ENCODE measurements around the gene PSMB7.

Gene PSMB7

GRCh38 chr9:124369231-124369797 lies 45.9 kb downstream of the PSMB7 start:
- Histone ChIP-seq H3K79me2 (ENCODE audit: insufficient read depth, low read length) (peaks cover 20% of the 10 kb centered on the region; the same call in 1 of the 2 replicates), H3K9ac (ENCODE audit: low read length) (no peak overlapping the region), H2AFZ (ENCODE audit: low read depth, low read length, severe bottlenecking) (no peak overlapping the region), H4K20me1 (ENCODE audit: low read depth, low read length) (no peaks in the 10 kb centered on the region), H3K9me2 (replicated peaks; ENCODE audit: insufficient read depth, low read length) (no peaks in the 10 kb centered on the region), H3K27me3 (ENCODE audit: low read length) (no peaks in the 10 kb centered on the region), H3K4me3 (ENCODE audit: insufficient read depth, low read length, poor library complexity, severe bottlenecking) (no peak overlapping the region), H3K9me3 (ENCODE audit: insufficient read depth, low read length) (peaks cover 4% of the 10 kb centered on the region; the same call in 1 of the 2 replicates), H3K4me2 (ENCODE audit: low read depth, low read length, poor library complexity, severe bottlenecking) (no peak overlapping the region), H3F3A (ENCODE audit: insufficient read depth) (no peaks in the 10 kb centered on the region; the same call in 1 of the 2 replicates), H3K36me3 (ENCODE audit: low read length) (0 out of 2 replicates have a peak, but pooled peaks cover 3% of the 10 kb centered on the region), H3K27ac (ENCODE audit: low read depth, low read length) (no peak overlapping the region)
- TF ChIP-seq, protein P1, sequence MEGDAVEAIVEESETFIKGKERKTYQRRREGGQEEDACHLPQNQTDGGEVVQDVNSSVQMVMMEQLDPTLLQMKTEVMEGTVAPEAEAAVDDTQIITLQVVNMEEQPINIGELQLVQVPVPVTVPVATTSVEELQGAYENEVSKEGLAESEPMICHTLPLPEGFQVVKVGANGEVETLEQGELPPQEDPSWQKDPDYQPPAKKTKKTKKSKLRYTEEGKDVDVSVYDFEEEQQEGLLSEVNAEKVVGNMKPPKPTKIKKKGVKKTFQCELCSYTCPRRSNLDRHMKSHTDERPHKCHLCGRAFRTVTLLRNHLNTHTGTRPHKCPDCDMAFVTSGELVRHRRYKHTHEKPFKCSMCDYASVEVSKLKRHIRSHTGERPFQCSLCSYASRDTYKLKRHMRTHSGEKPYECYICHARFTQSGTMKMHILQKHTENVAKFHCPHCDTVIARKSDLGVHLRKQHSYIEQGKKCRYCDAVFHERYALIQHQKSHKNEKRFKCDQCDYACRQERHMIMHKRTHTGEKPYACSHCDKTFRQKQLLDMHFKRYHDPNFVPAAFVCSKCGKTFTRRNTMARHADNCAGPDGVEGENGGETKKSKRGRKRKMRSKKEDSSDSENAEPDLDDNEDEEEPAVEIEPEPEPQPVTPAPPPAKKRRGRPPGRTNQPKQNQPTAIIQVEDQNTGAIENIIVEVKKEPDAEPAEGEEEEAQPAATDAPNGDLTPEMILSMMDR (IDR thresholded peaks at IDR 0.05; ENCODE audit: insufficient read depth, low read length, poor library complexity, severe bottlenecking): no peak
- no peak for TF ChIP-seq EZH2phosphoT487 (conservative IDR thresholded peaks at IDR 0.05; ENCODE audit: low read length)

DNA sequence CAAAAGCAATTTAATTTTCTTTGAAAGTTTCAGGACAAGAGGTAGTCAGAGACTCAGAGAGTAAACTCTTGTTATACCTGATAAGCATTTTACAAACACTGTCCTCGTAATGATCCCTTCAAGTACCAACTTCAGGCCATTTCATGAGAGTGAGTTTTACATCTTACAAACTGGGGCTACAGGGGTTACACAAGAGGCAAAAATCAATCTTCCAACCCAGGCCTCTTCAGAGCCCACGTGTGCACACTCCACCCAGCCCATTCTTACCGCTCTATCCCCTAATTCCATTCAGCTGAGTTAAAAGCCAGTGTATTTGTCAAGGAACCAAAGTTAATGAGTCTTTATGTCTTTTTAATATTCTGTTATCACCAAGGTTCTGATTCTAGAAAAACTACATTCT lies 46.5 kb downstream of the PSMB7 start:
- no peaks in the 10 kb centered on the region for H3K27me3 ChIP-seq (ENCODE audit: low read length)
- H2AFZ ChIP-seq (ENCODE audit: low read depth, low read length, severe bottlenecking): no peak overlapping the region
- no peaks in the 10 kb centered on the region for H3K36me3 ChIP-seq (ENCODE audit: low read length)
- H3K27ac ChIP-seq (ENCODE audit: low read depth, low read length): no peak overlapping the region
- no peaks in the 10 kb centered on the region for H4K20me1 ChIP-seq (ENCODE audit: low read depth, low read length)
- H3F3A ChIP-seq (ENCODE audit: insufficient read depth): no peaks in the 10 kb centered on the region; the same call in 1 of the 2 replicates
- no peaks in the 10 kb centered on the region for H3K9me2 ChIP-seq (replicated peaks; ENCODE audit: insufficient read depth, low read length)
- H3K79me2 ChIP-seq (ENCODE audit: insufficient read depth, low read length): peaks cover 20% of the 10 kb centered on the region; the same call in 1 of the 2 replicates
- H3K4me3 ChIP-seq (ENCODE audit: insufficient read depth, low read length, poor library complexity, severe bottlenecking): no peak overlapping the region
- H3K9ac ChIP-seq (ENCODE audit: low read length): no peak overlapping the region
- H3K9me3 ChIP-seq (ENCODE audit: insufficient read depth, low read length): no peaks in the 10 kb centered on the region
- no peak for TF ChIP-seq EZH2phosphoT487 (conservative IDR thresholded peaks at IDR 0.05; ENCODE audit: low read length)
- TF ChIP-seq, protein P1 (IDR thresholded peaks at IDR 0.05; ENCODE audit: insufficient read depth, low read length, poor library complexity, severe bottlenecking): no peak
- H3K4me2 ChIP-seq (ENCODE audit: low read depth, low read length, poor library complexity, severe bottlenecking): no peak overlapping the region

- Histone ChIP-seq H3K9me3 (ENCODE audit: insufficient read depth, low read length) (no peaks in the 10 kb centered on the region), H4K20me1 (ENCODE audit: low read depth, low read length) (no peaks in the 10 kb centered on the region), H3K9me2 (replicated peaks; ENCODE audit: insufficient read depth, low read length) (no peaks in the 10 kb centered on the region), H3K9ac (ENCODE audit: low read length) (no peak overlapping the region), H3K4me3 (ENCODE audit: insufficient read depth, low read length, poor library complexity, severe bottlenecking) (no peak overlapping the region), H3K27me3 (ENCODE audit: low read length) (no peaks in the 10 kb centered on the region), H3K79me2 (ENCODE audit: insufficient read depth, low read length) (peaks cover 15% of the 10 kb centered on the region; the same call in 1 of the 2 replicates), H3K4me2 (ENCODE audit: low read depth, low read length, poor library complexity, severe bottlenecking) (no peak overlapping the region), H3K27ac (ENCODE audit: low read depth, low read length) (no peak overlapping the region), H3K36me3 (ENCODE audit: low read length) (no peaks in the 10 kb centered on the region), H3F3A (ENCODE audit: insufficient read depth) (no peaks in the 10 kb centered on the region; the same call in 1 of the 2 replicates), H2AFZ (ENCODE audit: low read depth, low read length, severe bottlenecking) (no peak overlapping the region)
- TF ChIP-seq, protein P1 (IDR thresholded peaks at IDR 0.05; ENCODE audit: insufficient read depth, low read length, poor library complexity, severe bottlenecking): no peak
- no peak for TF ChIP-seq EZH2phosphoT487 (conservative IDR thresholded peaks at IDR 0.05; ENCODE audit: low read length)
Measured at GRCh38 chr9:124366476-124367220, 48.6 kb downstream of the PSMB7 start.
